Endothelial cell of umbilical vein (primary cell): ENCODE data around the gene LRRK1. TPM values are rescaled to one million over a fixed set of nuclear protein-coding genes. Genes with fewer than 3 reads are reported as not detected.

Experiments
- BruUV-seq: library from RNA; stranded (reverse); fragments of 400-500 nt; replicated peaks from 2 replicates; lab custom pipeline; 2021; lab: Mats Ljungman, UMichigan
- CTCF ChIA-PET: fragments of 300-600, 350-600 bp; sonication (Branson Sonifier 250); formaldehyde crosslinking; loops from one replicate; lab custom pipeline; 2021; ENCODE audit warnings: antibody characterized with exemption, inconsistent platforms; lab: Charles Lee
- POLR2A ChIA-PET: fragments of 300-600, 350-600 bp; sonication (Branson Sonifier 250); formaldehyde crosslinking; loops from one replicate; lab custom pipeline; 2021; ENCODE audit warnings: antibody characterized with exemption, inconsistent platforms; lab: Charles Lee
- DNase-seq: peaks from one replicate; pipeline ENCODE4 v3.0.0-alpha.2; 2011; ENCODE audit warnings: low read depth, low spot score
- FAIRE-seq: peaks from 2 replicates; lab custom pipeline; 2011; peaks lifted over from hg19 to GRCh38; lab: Jason Lieb, UNC
- H2AFZ ChIP-seq: 2 replicates; pipeline ENCODE4 v1.6.0; 2012; ENCODE audit warnings: low read depth, low read length, control low read depth, inconsistent platforms
- H3K27ac ChIP-seq: 2 replicates; pipeline ENCODE4 v1.5.1; 2011; ENCODE audit warnings: low read depth, mild to moderate bottlenecking, control low read depth, low read length, moderate library complexity; ENCODE audit not compliant: insufficient read depth
- H3K27me3 ChIP-seq, 2 experiments: 2 replicates each; pipeline versions ENCODE4 v1.6.0 to v1.6.1; 2011; ENCODE audit warnings: low read length in 2 of 2, mixed read lengths in 1 of 2; ENCODE audit not compliant: control insufficient read depth in 2 of 2, insufficient read depth in 2 of 2
- H3K36me3 ChIP-seq, 2 experiments: 2 replicates in 1 of 2; 3 replicates in 1 of 2; pipeline ENCODE4 v1.5.1; 2011; ENCODE audit warnings: low read length in 2 of 2, mild to moderate bottlenecking in 1 of 2, moderate library complexity in 1 of 2; ENCODE audit not compliant: control insufficient read depth in 2 of 2, insufficient read depth in 2 of 2; ENCODE audit errors: extremely low read depth in 1 of 2
- H3K4me1 ChIP-seq: 3 replicates; pipeline ENCODE4 v1.5.1; 2011; ENCODE audit warnings: mild to moderate bottlenecking, low read length; ENCODE audit not compliant: control insufficient read depth, insufficient read depth; ENCODE audit errors: extremely low read depth
- H3K4me2 ChIP-seq: 2 replicates; pipeline ENCODE4 v1.6.1; 2011; ENCODE audit warnings: low read length, control low read depth, mixed read lengths; ENCODE audit not compliant: insufficient read depth
- H3K4me3 ChIP-seq, 3 experiments: fragments of 200-600 bp in 1 of 3; sonication (generic), shearing (Covaris generic) in 1 of 3; replicated peaks in 1 of 3; 2 replicates each; pipeline ENCODE4 v1.5.1; 2011 to 2016; ENCODE audit warnings: control low read depth in 3 of 3, low read length in 3 of 3, mild to moderate bottlenecking in 2 of 3, inconsistent platforms in 1 of 3, low read depth in 1 of 3, moderate library complexity in 1 of 3; ENCODE audit not compliant: insufficient read depth in 1 of 3
- H3K79me2 ChIP-seq: 2 replicates; pipeline ENCODE4 v1.6.0; 2012; ENCODE audit warnings: low read length, inconsistent platforms; ENCODE audit not compliant: control insufficient read depth, insufficient read depth
- H3K9ac ChIP-seq: replicated peaks from 2 replicates; pipeline ENCODE3; 2011; ENCODE audit warnings: low read length, control low read depth; ENCODE audit not compliant: insufficient read depth; ENCODE audit errors: extremely low read depth
- H3K9me1 ChIP-seq: replicated peaks from 3 replicates; pipeline ENCODE4 v1.6.0; 2011; ENCODE audit warnings: mild to moderate bottlenecking, low read length; ENCODE audit not compliant: control insufficient read depth, insufficient read depth; ENCODE audit errors: extremely low read depth
- H3K9me3 ChIP-seq: replicated peaks from 2 replicates; pipeline ENCODE4 v1.5.1; 2012; ENCODE audit warnings: low read length, inconsistent platforms; ENCODE audit not compliant: control insufficient read depth, insufficient read depth
- H4K20me1 ChIP-seq: replicated peaks from 2 replicates; pipeline ENCODE3; 2011; ENCODE audit warnings: mild to moderate bottlenecking, low read length; ENCODE audit not compliant: control insufficient read depth, insufficient read depth; ENCODE audit errors: extremely low read depth
- CTCF ChIP-seq, 2 donors: IDR thresholded peaks; 1 replicate in 1 of 2; 2 replicates in 1 of 2; pipeline ENCODE4 v1.5.1; 2011; ENCODE audit warnings: low read length in 2 of 2, mild to moderate bottlenecking in 2 of 2, moderate library complexity in 2 of 2, control low read depth in 1 of 2, inconsistent platforms in 1 of 2, low read depth in 1 of 2; ENCODE audit not compliant: insufficient read depth in 1 of 2; ENCODE audit errors: extremely low read depth in 1 of 2
- EZH2 ChIP-seq: IDR thresholded peaks from 2 replicates; pipeline ENCODE4 v1.6.1; 2012; ENCODE audit warnings: borderline replicate concordance, low read depth, mild to moderate bottlenecking, moderate library complexity, low read length, inconsistent platforms; ENCODE audit not compliant: severe bottlenecking
- FOS ChIP-seq: IDR thresholded peaks from 2 replicates; pipeline ENCODE4 v1.6.1; 2011; ENCODE audit warnings: mild to moderate bottlenecking, low read length, moderate library complexity, borderline replicate concordance; ENCODE audit not compliant: insufficient read depth
- GATA2 ChIP-seq: IDR thresholded peaks from 2 replicates; pipeline ENCODE4 v1.7.0; 2011; ENCODE audit warnings: low read depth, mild to moderate bottlenecking, moderate library complexity, mixed read lengths, low read length; ENCODE audit not compliant: insufficient read length, insufficient read depth
- JUN ChIP-seq: IDR thresholded peaks from 2 replicates; pipeline ENCODE4 v1.6.1; 2011; ENCODE audit warnings: borderline replicate concordance, low read depth; ENCODE audit not compliant: insufficient read length, insufficient read depth
- MAX ChIP-seq: IDR thresholded peaks from 2 replicates; pipeline ENCODE4 v1.6.1; 2011; ENCODE audit not compliant: insufficient read depth, insufficient read length
- MYC ChIP-seq: IDR thresholded peaks from one replicate; pipeline ENCODE4 v1.6.1; 2011; ENCODE audit warnings: mild to moderate bottlenecking, low read depth, low read length
- POLR2A ChIP-seq: IDR thresholded peaks from 2 replicates; pipeline ENCODE4 v1.6.1; 2012; ENCODE audit warnings: low read depth, mild to moderate bottlenecking, control low read depth, low read length
- POLR2AphosphoS5 ChIP-seq: IDR thresholded peaks from 2 replicates; pipeline ENCODE4 v1.6.1; 2012; ENCODE audit warnings: low read depth, mild to moderate bottlenecking, control low read depth, low read length, moderate library complexity; ENCODE audit not compliant: insufficient read depth
- dilution Hi-C: fragments of 300-500 bp; cut with MboI; formaldehyde crosslinking; loops from one replicate; pipeline ENCODE4 v1.15.0; 2019; ENCODE audit warnings: low sequenced_read_pairs; ENCODE audit not compliant: extremely low pct_ligation_motif_present
- intact Hi-C: fragments of 100-400 bp; cut with micrococcal nuclease; formaldehyde crosslinking; loops from one replicate; pipeline ENCODE4 v1.10.0; 2022
- polyA plus RNA-seq, 4 experiments: library from polyadenylated mRNA; depleted of rRNA in 3 of 4; stranded (reverse) in 3 of 4; unstranded in 1 of 4; fragments of >200 nt; gene quantifications; 2 replicates each; pipeline versions ENCODE4 v1.2.1 to v1.2.3, GENCODE V29; 2011 to 2012; ENCODE audit warnings: missing spikeins in 1 of 4
- total RNA-seq: library from RNA; stranded (reverse); gene quantifications from 2 replicates; pipeline ENCODE4 v1.2.3, GENCODE V29; 2021

LRRK1 gene
- total and polyA plus RNA-seq, 2 donors (not counting 3 experiments of a cell fraction or from before 2014, with no cell fraction given) = 11.0 to 22.1 TPM

- no peaks in the 10 kb centered on the region for H4K20me1 ChIP-seq
- BruUV-seq = no TSS peak
- H3K27ac ChIP-seq = no peak overlapping the region
- no peak overlapping the region for H3K4me3 ChIP-seq
- H3K9ac ChIP-seq = no peak overlapping the region
- FAIRE-seq = no peak
- no peaks in the 10 kb centered on the region for H3K79me2 ChIP-seq
- peaks cover 0 to 13% of the 10 kb centered on the region in 2 experiments for H3K36me3 ChIP-seq
- intact Hi-C loops = loop anchor here (10.0 kb wide), 1 partner anchor 155 kb away; no protein-coding TSS in a partner anchor
- H3K27me3 ChIP-seq = no peaks in the 10 kb centered on the region
- no peak overlapping the region for H3K4me2 ChIP-seq
- dilution Hi-C loops = no loop called here
- no peak overlapping the region for H2AFZ ChIP-seq
- no peaks in the 10 kb centered on the region for H3K4me1 ChIP-seq
- DNase-seq = no peak
- no peaks in the 10 kb centered on the region for H3K9me1 ChIP-seq
- ChIA-PET CTCF (interaction anchor here (1.7 to 6.1 kb wide), 4 partner anchors 10 to 239 kb away, joined by 7 to 34 read pairs (median 12); partner anchors contain the start of gene LRRK1), POLR2A (no interaction called here)
- TF ChIP-seq EZH2 = no peak
- H3K9me3 ChIP-seq = no peaks in the 10 kb centered on the region
Measured at GRCh38 chr15:101019366-101019896, 100.3 kb downstream of the LRRK1 start.

- H4K20me1 ChIP-seq = no peaks in the 10 kb centered on the region
- ChIA-PET POLR2A (no interaction called here), CTCF (interaction anchor here (0.9 to 6.1 kb wide), 5 partner anchors 11 to 256 kb away, joined by 3 to 34 read pairs (median 7); partner anchors contain the start of gene LRRK1)
- H3K27me3 ChIP-seq = no peaks in the 10 kb centered on the region
- dilution Hi-C loops = no loop called here
- H3K9ac ChIP-seq = no peak overlapping the region
- peaks cover 0 to 12% of the 10 kb centered on the region in 2 experiments for H3K36me3 ChIP-seq
- no peak for FAIRE-seq
- no TSS peak for BruUV-seq
- no peak overlapping the region for H3K4me2 ChIP-seq
- no peaks in the 10 kb centered on the region for H3K4me1 ChIP-seq
- H3K79me2 ChIP-seq = no peaks in the 10 kb centered on the region
- no peak overlapping the region for H2AFZ ChIP-seq
- TF ChIP-seq JUN (no peak), MAX (no peak), CTCF (IDR thresholded peaks at IDR 0.05; ENCODE audit: extremely low read depth in 1 of 2, insufficient read depth in 1 of 2, low read depth in 1 of 2, low read length in 2 of 2) (no peak), POLR2A (no peak), MYC (no peak), POLR2AphosphoS5 (no peak), FOS (no peak), EZH2 (no peak), GATA2 (no peak)
- DNase-seq = no peak
- H3K9me3 ChIP-seq = no peaks in the 10 kb centered on the region
- H3K27ac ChIP-seq = no peak overlapping the region
- intact Hi-C loops = no loop called here
- H3K9me1 ChIP-seq = no peaks in the 10 kb centered on the region
- H3K4me3 ChIP-seq = no peak overlapping the region
Measured at GRCh38 chr15:101020451-101020850, 101.3 kb downstream of the LRRK1 start.
